ENCODE measurements around the gene WDPCP.

GRCh38 chr2:63364866-63365265, 223.4 kb downstream of the WDPCP start:
- no peak for TF ChIP-seq ELK1 (IDR thresholded peaks at IDR 0.05; ENCODE audit: low read depth, low read length)
- TF ChIP-seq RAD21 (conservative IDR thresholded peaks at IDR 0.05 in 1 of 2, IDR thresholded peaks at IDR 0.05 in 1 of 2), result no peak
- TF ChIP-seq HMGXB4 (CRISPR knock-in tag; IDR thresholded peaks at IDR 0.05; ENCODE audit: borderline replicate concordance), result no peak
- no peak for TF ChIP-seq CTCF (IDR thresholded peaks at IDR 0.05)
- TF ChIP-seq POLR2A (IDR thresholded peaks at IDR 0.05; ENCODE audit: low read length), result no peak
- TF ChIP-seq NR3C1 (IDR thresholded peaks at IDR 0.05), result no peak
- no peak for TF ChIP-seq JUN (IDR thresholded peaks at IDR 0.05)

Data from A549 (cell line).